Prostate gland (tissue), 2 donors: ENCODE measurements around the gene TMEM231.

Source experiments
- POLR2A ChIP-seq: fragments of 450-650 bp; IDR thresholded peaks from one replicate; pipeline ENCODE4 v1.6.1; 2016; ENCODE audit warnings: antibody characterized with exemption, mild to moderate bottlenecking
- TF ChIP-seq, protein P1 (sequence below), 4 experiments: fragments of 200-600 bp in 2 of 4; fragments of 450-650 bp in 2 of 4; sonication (generic) in 2 of 4; IDR thresholded peaks; 1 replicate in 3 of 4; 2 replicates in 1 of 4; pipeline ENCODE4 v1.5.1; 2016 to 2019; ENCODE audit warnings: antibody characterized with exemption in 4 of 4, mild to moderate bottlenecking in 2 of 4, moderate library complexity in 2 of 4

- no peak for TF ChIP-seq POLR2A
- TF ChIP-seq, protein P1, sequence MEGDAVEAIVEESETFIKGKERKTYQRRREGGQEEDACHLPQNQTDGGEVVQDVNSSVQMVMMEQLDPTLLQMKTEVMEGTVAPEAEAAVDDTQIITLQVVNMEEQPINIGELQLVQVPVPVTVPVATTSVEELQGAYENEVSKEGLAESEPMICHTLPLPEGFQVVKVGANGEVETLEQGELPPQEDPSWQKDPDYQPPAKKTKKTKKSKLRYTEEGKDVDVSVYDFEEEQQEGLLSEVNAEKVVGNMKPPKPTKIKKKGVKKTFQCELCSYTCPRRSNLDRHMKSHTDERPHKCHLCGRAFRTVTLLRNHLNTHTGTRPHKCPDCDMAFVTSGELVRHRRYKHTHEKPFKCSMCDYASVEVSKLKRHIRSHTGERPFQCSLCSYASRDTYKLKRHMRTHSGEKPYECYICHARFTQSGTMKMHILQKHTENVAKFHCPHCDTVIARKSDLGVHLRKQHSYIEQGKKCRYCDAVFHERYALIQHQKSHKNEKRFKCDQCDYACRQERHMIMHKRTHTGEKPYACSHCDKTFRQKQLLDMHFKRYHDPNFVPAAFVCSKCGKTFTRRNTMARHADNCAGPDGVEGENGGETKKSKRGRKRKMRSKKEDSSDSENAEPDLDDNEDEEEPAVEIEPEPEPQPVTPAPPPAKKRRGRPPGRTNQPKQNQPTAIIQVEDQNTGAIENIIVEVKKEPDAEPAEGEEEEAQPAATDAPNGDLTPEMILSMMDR (IDR thresholded peaks at IDR 0.05), result no peak
Measured at GRCh38 chr16:75573955-75574354, 17.9 kb upstream of the TMEM231 start.
